Nucleus accumbens (tissue), 56 donors: Measurements from ENCODE around the gene RNU5B-1.
A peak's percentile ranks its signal among the peaks of the same experiment; 100 is the strongest.

ENCODE experiments used
- DNase-seq, 56 donors: peaks; one replicate each; lab custom pipeline; 2025; lab: John Stamatoyannopoulos, UW

RNU5B-1 gene

DNA sequence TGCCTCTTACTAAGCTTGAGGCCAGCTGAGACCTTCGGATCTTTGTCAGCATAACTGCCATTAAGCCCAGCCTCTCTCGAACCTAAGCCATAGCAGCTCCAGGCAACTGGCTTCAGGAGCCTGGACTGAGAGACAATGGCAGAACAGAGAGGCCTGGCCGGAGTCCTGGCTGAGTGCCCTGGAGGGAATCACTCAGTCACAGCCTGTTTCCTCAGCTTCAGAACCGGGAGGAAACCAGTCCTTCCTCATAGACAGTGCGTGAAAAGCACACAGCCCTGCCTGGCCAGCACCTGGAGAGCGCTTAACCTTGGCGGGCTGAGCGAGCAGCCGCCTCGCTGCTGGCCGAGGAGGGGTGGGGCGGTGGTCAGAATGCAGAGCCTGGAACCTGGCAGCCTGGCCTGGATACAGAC is 21.6 kb downstream of the RNU5B-1 start:
- peak in 42 of 56 donors; percentile 7 to 75 (median 42) for DNase-seq

DNA sequence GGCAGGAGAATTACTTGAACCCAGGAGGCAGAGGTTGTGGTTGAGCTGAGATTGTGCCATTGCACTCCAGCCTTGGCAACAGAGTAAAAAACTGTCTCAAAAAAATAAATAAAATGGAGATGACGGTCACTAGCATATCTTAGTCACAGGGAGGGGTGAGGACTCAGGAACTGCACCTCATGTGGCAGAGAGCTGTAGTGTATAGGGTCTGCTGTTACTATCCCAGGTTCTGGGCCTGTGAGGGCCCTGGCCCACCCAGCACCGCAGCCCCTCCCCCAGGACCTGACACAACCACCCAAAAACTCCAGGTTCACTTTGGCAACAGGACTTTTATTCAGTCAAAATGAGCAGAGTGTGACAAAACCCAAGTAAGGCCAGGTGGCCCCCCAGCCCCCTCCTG is 22.3 kb downstream of the RNU5B-1 start:
- no peak for DNase-seq

DNA sequence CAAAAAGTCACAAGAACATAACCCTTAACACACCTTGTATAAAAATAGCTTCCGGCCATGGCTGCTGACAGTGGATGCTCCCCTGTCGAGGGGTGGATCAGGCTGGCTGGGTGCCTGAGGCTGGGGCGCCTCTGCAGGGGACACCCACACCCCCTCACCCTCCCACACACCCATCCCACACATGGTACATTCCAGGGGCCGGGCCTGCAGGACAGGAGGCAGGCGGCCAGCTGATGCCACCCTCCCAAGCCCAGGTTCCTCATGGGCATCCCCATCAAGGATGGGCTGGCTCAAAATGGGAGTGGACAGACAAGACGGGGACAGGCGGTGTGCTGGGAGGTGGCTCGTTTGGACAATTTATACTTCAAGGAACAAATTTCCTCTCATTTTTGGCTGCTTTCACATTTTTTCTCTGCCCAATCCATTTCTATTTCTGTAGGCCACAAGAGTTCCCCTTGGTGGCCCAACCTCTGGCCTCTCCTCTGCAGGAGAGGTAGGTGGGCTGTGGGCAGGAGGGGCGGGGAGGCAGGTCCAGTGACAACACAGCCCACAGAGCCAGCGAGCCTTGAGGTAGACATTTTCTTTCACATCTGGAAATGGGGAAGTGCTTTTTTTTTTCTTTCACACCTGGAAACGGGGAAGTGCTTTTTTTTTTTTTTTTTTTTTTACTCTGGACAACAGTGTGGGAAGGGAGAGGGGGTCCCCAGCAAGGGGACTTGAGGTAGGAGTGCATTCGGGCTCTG is 23.3 kb downstream of the RNU5B-1 start:
- no peak for DNase-seq

DNA sequence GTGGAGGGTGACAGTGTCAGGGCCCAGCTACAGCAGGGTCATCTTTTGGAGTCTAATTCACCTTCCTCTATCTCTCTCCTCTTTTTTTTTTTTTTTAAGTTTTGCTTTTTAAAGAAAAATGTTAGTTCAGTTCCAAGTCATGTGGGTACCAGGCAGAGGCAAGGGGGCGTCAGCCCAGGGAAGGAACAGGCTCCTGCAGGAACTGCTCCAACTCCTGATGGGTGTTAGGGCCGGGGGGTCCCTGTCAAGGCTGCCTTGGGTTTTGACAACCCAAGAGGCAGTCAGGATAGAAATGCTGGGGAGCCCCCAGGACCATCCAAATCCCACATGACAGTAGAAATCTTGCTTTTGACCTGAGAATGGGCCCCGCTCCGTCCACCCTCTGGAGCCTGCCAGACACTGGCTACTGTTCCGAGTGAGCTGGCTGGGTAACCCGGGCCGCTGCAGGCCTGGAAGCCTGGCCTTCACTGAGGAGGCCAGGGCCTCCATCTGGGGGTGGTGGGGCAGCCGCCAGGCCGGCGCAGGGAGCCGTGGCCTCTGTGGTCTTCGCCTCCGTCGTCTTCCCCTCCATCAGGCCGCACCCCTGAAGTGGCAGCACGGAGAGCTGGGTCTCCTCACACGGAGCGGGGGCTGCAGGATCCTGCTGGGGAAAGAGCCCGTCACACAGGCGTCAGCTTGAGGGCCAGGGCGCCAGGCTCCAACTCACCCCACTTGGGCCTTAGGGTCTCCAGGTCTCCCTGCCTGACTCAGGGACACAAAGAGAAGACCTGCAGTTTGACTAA is 24.2 kb downstream of the RNU5B-1 start:
- DNase-seq, result no peak

GRCh38 chr15:65329288-65329983 is 25.0 kb downstream of the RNU5B-1 start:
- no peak for DNase-seq

DNA sequence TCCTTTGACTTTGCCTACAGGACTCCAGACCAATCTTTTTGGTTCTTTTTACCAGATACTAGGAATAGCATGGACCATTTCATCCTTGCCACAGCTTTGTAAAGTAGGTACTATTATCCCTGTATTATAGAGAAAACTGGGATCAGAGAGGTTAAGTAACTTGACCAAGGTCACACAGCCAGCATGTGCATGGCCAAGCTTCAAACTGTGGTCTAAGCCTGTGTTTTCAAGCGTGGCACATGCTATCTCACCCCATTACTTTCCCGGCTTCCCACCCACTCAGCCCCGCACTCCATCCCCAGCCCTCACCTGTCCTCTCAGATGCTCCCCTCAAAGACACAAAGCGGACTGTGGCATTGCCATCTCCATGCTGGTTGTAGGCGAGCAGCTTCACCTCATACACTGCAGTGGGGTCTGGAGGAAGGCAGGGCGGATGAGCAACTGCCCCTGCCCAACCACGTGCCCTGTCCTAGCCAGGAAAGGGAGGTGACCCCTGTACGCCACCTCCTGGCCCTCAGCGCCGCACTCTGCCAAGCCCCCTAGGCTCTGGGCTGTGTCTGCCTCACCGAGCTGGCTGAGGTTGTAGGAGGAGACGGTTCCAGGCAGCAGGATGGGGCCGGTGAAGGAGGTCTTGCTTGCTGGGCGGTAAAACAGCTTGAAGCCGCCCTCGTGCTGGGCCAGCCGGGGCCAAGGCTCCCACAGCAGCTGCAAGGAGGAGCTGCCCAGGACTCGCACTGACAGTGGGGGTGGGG is 25.7 kb downstream of the RNU5B-1 start:
- DNase-seq, result no peak

DNA sequence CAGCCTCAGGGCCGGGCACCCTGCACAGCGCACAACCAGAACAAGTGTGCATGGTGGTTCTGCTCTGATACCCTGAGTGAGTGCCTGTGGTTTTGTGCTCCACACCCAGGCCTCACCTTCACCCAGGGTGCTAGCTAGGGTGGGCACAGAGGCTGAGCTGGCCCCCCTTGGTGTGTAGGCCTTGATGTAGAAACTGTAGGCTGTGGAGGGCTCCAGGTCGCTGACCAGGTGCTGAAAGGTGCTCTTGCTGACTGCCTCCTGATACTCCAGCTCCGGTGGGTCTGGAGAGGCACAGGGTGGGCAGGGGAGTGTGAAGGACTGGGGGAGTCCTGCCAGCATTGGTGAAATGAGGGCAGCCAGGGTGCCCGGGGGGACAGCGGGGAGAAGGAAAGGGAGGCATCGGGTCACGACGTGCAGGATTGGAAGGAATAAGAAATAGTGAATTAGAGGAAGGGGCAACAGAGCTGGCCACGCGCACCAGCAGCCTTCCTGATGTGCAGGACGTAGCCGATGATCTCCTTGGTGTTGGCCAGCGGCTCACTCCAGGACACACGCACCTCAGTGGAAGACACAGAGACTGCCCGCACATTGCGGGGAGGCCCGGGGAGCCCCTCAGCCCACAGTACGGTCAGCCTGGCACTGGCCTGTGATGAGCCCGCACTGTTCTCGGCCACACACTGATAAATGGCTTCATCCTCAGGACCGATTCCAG is 26.6 kb downstream of the RNU5B-1 start:
- DNase-seq, result no peak

- no peak for DNase-seq
Measured at GRCh38 chr15:65331811-65332210, 27.3 kb downstream of the RNU5B-1 start.

GRCh38 chr15:65332391-65333147 is 28.1 kb downstream of the RNU5B-1 start:
- DNase-seq, result no peak

DNA sequence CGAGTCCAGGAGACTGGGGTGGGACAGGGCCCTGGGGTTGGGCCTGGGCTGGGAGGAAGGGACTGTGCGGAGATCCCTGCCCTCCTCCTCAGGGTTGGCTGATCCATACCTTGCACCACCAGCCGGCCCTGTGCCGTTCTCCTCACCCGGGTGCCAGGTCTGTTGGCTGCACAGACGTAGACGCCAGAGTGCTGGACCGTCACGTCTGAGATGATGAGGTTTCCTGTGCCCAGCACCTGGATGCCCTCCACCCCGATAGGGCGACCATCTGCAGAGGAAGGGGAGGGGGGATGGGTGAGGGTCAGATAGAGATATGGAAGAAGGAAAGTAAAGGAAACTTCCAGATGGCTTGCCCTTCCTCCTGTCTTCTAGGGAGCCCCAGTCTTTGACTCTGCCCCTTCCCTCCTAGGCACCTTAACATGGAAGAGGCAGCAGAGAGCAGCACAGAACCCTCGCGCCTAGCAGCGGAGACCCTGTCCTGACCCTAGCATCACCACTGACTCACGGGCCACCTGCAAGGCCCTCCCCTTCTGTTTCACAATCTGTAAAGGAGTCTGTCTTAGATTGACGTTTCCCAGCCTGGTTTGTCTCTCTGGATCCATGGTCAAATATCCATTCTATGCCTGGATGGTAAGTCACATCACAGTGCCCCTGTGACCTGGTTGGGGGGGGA is 28.8 kb downstream of the RNU5B-1 start:
- no peak for DNase-seq

DNA sequence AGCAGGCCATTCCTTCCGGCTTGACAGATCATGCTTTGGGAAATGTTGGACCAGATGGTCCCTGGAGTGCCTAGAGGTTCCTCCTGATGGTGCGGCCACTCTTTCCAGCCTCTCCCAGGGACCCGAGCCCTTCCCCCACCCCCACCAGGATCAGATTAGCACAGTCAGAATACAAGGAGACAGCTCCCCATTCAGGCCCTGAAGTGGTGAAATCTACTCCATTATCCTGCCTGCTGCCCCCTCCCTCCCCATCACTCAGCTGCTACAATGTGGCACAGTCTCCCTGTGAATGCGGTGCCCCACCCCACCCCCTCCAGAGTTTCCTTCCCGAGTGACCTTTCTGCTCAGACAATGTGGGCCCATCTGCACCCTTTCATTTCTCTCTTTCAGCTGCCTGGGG is 29.4 kb downstream of the RNU5B-1 start:
- DNase-seq, result peak in 1 of 56 donors; percentile 4

DNA sequence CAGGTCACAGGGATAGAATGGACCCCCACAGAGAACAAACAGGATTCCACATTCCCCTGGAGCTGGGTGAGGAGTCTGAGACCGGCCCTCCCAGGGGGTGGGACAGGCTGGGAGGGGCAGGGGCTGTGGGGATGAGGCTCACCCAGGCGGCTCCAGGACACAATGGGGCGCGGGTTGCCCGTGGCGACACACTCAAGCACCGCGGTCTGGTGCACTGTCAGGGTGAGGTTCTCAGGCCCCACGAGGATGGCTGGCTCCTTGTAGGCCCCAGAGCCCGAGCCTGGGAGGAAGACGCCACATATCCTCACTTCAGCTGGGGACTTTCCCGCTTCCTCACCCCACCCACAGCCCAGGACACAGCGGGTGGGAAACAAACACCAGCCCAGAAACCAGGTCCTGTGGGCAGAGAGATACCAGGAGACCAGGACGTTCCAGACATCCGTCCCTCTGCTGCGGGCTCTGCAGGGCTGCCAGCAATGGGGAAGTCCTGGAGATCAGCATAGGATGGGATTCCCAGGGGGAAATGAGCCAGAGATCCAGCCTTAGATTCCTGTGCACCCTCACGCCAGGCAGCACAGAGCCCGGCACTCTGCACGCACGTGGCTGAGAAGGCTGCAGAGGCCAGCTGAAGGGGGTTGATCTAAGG is 30.2 kb downstream of the RNU5B-1 start:
- no peak for DNase-seq

- no peak for DNase-seq
Measured at GRCh38 chr15:65335278-65336055, 31.0 kb downstream of the RNU5B-1 start.

DNA sequence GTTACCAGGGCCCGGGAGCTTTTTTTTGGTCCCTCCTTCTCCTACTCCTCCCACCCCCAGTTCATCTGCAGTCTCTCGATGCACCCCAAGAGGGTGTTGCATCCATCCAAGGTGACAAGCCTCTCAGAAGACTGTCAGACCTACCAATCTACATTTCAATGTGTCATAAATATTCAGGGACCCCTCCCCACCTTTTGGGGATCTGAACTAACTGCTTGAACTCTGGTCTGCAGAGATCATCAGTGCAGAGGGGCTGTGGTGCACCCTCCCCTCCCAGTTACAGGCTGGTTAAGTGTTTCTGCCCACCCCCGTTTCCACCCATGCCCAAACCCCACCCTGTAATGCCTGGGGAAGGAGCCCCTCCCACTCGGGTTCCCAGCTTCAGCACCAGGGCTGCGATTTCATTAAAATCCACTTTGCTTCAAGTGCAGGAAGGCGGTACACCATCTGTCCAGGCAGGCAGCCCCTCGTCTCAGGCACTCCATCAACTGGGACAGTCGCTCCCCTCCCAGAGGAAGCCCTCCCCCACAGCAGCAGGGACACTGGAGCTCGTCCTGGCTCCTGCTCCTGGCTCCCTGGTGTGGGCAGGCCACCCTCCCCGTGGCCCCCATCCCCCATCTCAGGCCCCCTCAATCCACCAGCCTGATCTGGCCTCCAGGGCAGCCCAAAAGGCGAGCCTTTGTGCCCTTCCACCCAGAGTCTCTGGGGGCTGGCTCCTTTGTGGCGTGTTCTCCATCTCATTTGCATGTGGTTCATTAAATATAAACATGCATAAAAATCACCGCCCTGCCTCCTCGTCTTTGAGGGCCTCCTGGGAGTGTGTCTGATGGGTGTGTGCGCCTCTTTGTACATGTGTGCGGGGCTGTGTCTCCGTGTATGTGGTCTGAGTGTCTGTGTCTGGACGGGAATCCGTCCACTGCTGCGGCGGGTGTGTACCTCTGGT is 32.3 kb downstream of the RNU5B-1 start:
- no peak for DNase-seq

DNA sequence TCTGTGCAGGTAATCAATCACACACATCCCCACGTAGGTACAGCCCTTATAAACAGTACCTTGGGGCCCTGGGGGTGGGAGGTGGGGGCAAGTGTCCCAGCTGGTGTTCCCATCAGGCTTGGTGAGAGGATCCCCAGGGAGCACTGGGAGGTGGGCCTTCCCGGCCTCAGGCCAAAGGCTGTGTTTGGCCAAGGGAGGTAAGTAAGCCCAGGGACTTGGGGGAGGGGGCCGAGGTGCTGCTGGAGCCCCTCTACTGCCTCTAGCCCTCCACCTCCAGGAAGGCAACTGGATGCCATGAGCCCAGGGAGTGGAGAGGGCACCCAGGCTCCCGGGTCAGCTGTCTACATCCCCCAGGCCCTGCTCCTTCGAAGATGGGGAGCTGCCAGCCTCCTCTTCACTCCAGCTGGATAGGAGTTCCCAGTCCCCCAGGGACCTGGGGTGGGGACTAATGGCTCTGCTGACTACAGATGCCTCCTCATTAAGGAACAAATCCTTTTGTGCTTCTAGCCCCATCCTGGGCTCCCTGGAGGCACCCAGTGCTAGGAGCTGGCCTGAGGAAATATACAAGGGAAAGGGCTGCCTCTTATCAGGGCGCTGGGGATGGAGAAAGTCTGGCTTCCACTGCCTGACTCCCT is 33.1 kb downstream of the RNU5B-1 start:
- no peak for DNase-seq

GRCh38 chr15:65338366-65338765 is 33.9 kb downstream of the RNU5B-1 start:
- DNase-seq, result no peak
